NCI-H2227 (cell line): Measurements from ENCODE around the gene HSPBAP1.
"Not testable (repeated sequence)": the region's sequence is repeated elsewhere in the genome, so short reads cannot be mapped to it uniquely, and the experiment has no call there.

Experiments used
- DNase-seq: peaks from one replicate; lab custom pipeline; 2025; ENCODE audit not compliant: unreplicated experiment; lab: John Stamatoyannopoulos, UW

HSPBAP1 gene

GRCh38 chr3:122785231-122785630 is 8.4 kb downstream of the HSPBAP1 start:
- DNase-seq: no peak

GRCh38 chr3:122784436-122784835 is 9.2 kb downstream of the HSPBAP1 start:
- no peak for DNase-seq

GRCh38 chr3:122782804-122783203 is 10.8 kb downstream of the HSPBAP1 start:
- DNase-seq: no peak

GRCh38 chr3:122777563-122777962 is 16.1 kb downstream of the HSPBAP1 start:
- no peak for DNase-seq

- no peak for DNase-seq
Measured at GRCh38 chr3:122776675-122777468, 16.8 kb downstream of the HSPBAP1 start.

GRCh38 chr3:122774564-122774963 is 19.1 kb downstream of the HSPBAP1 start:
- no peak for DNase-seq

- DNase-seq: no peak
Measured at GRCh38 chr3:122773944-122774509, 19.6 kb downstream of the HSPBAP1 start.

- DNase-seq: no peak
Measured at GRCh38 chr3:122772827-122773226, 20.8 kb downstream of the HSPBAP1 start.

- no peak for DNase-seq
Measured at GRCh38 chr3:122770521-122771202, 23.0 kb downstream of the HSPBAP1 start.

GRCh38 chr3:122767540-122768372 is 25.9 kb downstream of the HSPBAP1 start:
- DNase-seq: no peak

- no peak for DNase-seq
Measured at GRCh38 chr3:122766430-122766829, 27.2 kb downstream of the HSPBAP1 start.

GRCh38 chr3:122760453-122761271 is 33.0 kb downstream of the HSPBAP1 start:
- DNase-seq: no peak

- DNase-seq: no peak
Measured at GRCh38 chr3:122758877-122759560, 34.6 kb downstream of the HSPBAP1 start.

- no peak for DNase-seq
Measured at GRCh38 chr3:122755491-122755890, 38.1 kb downstream of the HSPBAP1 start.

- DNase-seq: no peak
Measured at GRCh38 chr3:122754929-122755328, 38.7 kb downstream of the HSPBAP1 start.

GRCh38 chr3:122748347-122748746 is 45.3 kb downstream of the HSPBAP1 start:
- DNase-seq: no peak

- not testable (repeated sequence) for DNase-seq
Measured at GRCh38 chr3:122747295-122747694, 46.3 kb downstream of the HSPBAP1 start.

GRCh38 chr3:122745369-122746021 is 48.1 kb downstream of the HSPBAP1 start:
- DNase-seq: no peak

- DNase-seq: no peak
Measured at GRCh38 chr3:122743581-122744120, 50.0 kb downstream of the HSPBAP1 start.
